ENCODE measurements around the gene TEX11. TPM values are rescaled to one million over a fixed set of nuclear protein-coding genes. Genes with fewer than 3 reads are reported as not detected.
"Not testable (repeated sequence)": the region's sequence is repeated elsewhere in the genome, so short reads cannot be mapped to it uniquely, and the experiment has no call there.

Gene TEX11
- total RNA-seq, 3 donors from 2014 or later, result not detected

DNA sequence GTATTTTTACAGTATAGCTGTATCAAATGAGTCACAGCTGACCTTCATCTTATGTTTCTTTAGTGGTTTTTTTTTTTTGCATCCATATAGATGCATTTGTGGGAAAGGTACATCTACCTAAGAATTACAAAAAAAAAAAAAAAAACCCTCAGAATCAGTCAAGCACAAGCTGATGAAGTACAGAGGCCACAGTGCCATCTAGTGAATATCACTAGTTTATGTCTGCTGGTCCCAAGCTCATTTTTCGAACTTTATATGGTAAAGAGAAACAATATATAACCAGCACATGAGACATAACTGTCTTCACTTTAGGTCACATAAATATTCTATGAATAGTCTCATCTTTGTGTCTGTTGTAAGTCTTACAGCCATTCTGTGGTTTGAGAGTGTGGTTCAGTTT lies 243.8 kb downstream of the TEX11 start:
- TF ChIP-seq POLR2A (IDR thresholded peaks at IDR 0.05) (no peak), POLR2AphosphoS5 (IDR thresholded peaks at IDR 0.05) (no peak)
- TF ChIP-seq, protein P1, sequence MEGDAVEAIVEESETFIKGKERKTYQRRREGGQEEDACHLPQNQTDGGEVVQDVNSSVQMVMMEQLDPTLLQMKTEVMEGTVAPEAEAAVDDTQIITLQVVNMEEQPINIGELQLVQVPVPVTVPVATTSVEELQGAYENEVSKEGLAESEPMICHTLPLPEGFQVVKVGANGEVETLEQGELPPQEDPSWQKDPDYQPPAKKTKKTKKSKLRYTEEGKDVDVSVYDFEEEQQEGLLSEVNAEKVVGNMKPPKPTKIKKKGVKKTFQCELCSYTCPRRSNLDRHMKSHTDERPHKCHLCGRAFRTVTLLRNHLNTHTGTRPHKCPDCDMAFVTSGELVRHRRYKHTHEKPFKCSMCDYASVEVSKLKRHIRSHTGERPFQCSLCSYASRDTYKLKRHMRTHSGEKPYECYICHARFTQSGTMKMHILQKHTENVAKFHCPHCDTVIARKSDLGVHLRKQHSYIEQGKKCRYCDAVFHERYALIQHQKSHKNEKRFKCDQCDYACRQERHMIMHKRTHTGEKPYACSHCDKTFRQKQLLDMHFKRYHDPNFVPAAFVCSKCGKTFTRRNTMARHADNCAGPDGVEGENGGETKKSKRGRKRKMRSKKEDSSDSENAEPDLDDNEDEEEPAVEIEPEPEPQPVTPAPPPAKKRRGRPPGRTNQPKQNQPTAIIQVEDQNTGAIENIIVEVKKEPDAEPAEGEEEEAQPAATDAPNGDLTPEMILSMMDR (IDR thresholded peaks at IDR 0.05), result no peak

DNA sequence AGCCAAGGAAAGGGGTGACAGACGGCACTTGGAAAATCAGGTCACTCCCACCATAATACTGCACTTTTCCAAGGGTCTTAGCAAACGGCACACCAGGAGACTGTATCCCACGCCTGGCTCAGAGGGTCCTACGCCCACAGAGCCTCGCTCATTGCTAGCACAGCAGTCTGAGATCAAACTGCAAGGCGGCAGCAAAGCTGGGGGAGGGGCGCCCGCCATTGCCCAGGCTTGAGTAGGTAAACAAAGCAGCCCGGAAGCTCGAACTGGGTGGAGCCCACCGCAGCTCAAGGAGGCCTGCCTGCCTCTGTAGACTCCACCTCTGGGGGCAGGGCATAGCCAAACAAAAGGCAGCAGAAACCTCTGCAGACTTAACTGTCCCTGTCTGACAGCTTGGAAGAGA lies 247.4 kb downstream of the TEX11 start:
- DNase-seq (ENCODE audit: low spot score in 2 of 2); H3K27ac ChIP-seq; H3K36me3 ChIP-seq; intact Hi-C loops (cut with DNase I; ENCODE audit: low total_unique reads); H3K4me3 ChIP-seq; H3K4me1 ChIP-seq; H3K9me3 ChIP-seq: not testable (repeated sequence)
- peaks cover 0 to 16% of the 10 kb centered on the region in 2 donors for H3K27me3 ChIP-seq

More for the DNA sequence above, 243.8 kb downstream of the TEX11 start:
- no peaks in the 10 kb centered on the region for H3K36me3 ChIP-seq
- intact Hi-C loops (cut with DNase I; ENCODE audit: low total_unique reads), result no loop called here
- no peak for DNase-seq (ENCODE audit: low spot score in 2 of 2)
- peaks cover 0 to 28% of the 10 kb centered on the region in 2 donors for H3K27me3 ChIP-seq
- no peaks in the 10 kb centered on the region for H3K9me3 ChIP-seq
- no peaks in the 10 kb centered on the region for H3K4me1 ChIP-seq
- H3K27ac ChIP-seq, result no peak overlapping the region
- H3K4me3 ChIP-seq, result no peak overlapping the region

DNA sequence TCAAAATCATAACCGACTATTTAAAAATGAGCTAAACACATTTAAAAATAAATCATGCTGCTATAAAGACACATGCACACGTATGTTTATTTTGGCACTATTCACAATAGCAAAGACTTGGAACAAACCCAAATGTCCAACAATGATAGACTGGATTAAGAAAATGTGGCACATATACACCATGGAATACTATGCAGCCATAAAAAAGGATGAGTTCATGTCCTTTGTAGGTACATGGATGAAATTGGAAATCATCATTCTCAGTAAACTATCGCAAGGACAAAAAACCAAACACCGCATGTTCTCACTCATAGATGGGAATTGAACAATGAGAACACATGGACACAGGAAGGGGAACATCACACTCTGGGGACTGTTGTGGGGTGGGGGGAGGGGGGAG lies 251.0 kb downstream of the TEX11 start:
- H3K27ac ChIP-seq; H3K4me3 ChIP-seq; H3K9me3 ChIP-seq; H3K36me3 ChIP-seq; DNase-seq (ENCODE audit: low spot score in 2 of 2); H3K4me1 ChIP-seq; intact Hi-C loops (cut with DNase I; ENCODE audit: low total_unique reads): not testable (repeated sequence)
- peaks cover 0 to 15% of the 10 kb centered on the region in 2 donors for H3K27me3 ChIP-seq

DNA sequence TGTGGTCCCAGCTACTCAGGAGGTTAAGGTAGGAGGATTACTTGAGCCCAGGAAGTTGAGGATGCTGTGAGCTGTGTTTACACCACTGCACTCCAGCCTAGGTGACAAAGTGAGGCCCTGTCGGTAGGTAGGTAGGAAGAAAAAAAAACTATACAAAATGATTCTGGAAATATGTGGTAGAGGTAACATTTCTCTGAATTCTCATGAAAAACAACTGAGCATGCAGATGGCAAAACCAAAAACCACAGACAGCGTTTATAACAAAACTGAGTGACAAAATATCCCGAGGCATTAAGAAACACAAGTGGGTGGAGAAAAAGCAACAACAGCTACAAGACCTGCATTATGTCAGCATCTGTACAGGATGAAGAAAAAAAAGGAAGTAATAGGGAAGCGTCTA lies 252.2 kb downstream of the TEX11 start:
- no peaks in the 10 kb centered on the region for H3K9me3 ChIP-seq
- no peak for TF ChIP-seq POLR2A (IDR thresholded peaks at IDR 0.05)
- no peak for TF ChIP-seq POLR2AphosphoS5 (IDR thresholded peaks at IDR 0.05)
- TF ChIP-seq, protein P1 (IDR thresholded peaks at IDR 0.05), result no peak
- intact Hi-C loops (cut with DNase I; ENCODE audit: low total_unique reads), result no loop called here
- H3K36me3 ChIP-seq, result no peaks in the 10 kb centered on the region
- no peaks in the 10 kb centered on the region for H3K4me1 ChIP-seq
- H3K4me3 ChIP-seq, result no peak overlapping the region
- DNase-seq (ENCODE audit: low spot score in 2 of 2), result no peak
- H3K27ac ChIP-seq, result no peak overlapping the region
- H3K27me3 ChIP-seq, result peaks cover 0 to 18% of the 10 kb centered on the region in 2 donors

DNA sequence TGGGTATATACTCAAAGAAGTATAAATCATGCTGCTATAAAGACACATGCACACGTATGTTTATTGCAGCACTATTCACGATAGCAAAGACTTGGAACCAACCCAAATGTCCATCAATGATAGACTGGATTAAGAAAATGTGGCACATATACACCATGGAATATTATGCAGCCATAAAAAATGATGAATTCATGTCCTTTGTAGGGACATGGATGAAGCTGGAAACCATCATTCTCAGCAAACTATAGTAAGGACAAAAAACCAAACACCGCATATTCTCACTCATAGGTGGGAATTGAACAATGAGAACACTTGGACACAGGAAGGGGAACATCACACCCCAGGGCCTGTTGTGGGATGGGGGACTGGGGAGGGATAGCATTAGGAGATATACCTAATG lies 260.6 kb downstream of the TEX11 start:
- H3K4me3 ChIP-seq; DNase-seq (ENCODE audit: low spot score in 2 of 2); H3K4me1 ChIP-seq; H3K27ac ChIP-seq; H3K36me3 ChIP-seq; intact Hi-C loops (cut with DNase I; ENCODE audit: low total_unique reads): not testable (repeated sequence)
- peaks cover 0 to 15% of the 10 kb centered on the region in 2 donors for H3K27me3 ChIP-seq
- peaks cover 5 to 25% of the 10 kb centered on the region in 2 donors for H3K9me3 ChIP-seq

DNA sequence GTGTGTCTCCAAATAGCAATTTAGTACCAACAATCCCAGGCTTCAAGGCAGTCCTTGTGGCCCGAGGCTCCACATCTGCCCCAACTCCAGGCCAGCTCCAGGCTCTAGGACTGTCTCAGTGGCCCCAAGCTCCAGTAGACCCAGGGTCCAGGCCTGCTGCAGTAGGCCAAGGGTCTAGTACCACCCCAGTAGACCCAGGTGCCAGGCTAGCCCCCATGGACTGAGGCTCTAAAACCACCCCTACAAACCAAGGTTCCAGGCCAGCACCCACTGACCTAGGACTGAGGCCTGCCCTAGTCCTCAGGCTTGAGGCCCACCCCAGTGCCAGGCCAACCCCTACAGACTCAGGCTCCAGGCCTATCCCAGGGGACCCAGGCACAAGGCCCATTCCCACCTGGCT lies 272.3 kb downstream of the TEX11 start:
- no peak for DNase-seq (ENCODE audit: low spot score in 2 of 2)
- TF ChIP-seq, protein P1 (IDR thresholded peaks at IDR 0.05), result no peak
- TF ChIP-seq POLR2A (IDR thresholded peaks at IDR 0.05) (no peak), POLR2AphosphoS5 (IDR thresholded peaks at IDR 0.05) (no peak)
- H3K27ac ChIP-seq, result no peak overlapping the region
- intact Hi-C loops (cut with DNase I; ENCODE audit: low total_unique reads), result no loop called here
- H3K27me3 ChIP-seq, result peaks cover 0 to 11% of the 10 kb centered on the region in 2 donors
- no peaks in the 10 kb centered on the region for H3K4me1 ChIP-seq
- H3K36me3 ChIP-seq, result no peaks in the 10 kb centered on the region
- no peaks in the 10 kb centered on the region for H3K9me3 ChIP-seq
- H3K4me3 ChIP-seq, result no peak overlapping the region

DNA sequence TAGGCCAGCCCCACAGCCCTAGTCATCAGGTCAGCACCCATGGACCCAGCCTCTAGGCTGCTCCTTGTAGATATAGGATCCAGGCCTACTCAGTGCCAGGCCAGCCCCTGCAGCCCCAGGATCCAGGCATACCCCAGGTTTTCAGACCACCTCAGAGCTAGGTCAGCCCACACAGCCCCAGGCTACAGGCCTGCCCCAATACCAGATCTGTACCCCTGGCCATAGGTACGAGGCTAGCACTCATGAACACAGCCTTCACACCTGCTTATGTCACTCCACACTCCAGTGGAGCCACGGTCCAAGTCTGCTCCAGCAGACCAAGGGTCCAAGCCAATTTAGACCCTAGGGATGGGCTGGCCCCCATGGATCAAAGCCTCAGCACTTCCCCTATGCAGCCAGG lies 272.8 kb downstream of the TEX11 start:
- intact Hi-C loops (cut with DNase I; ENCODE audit: low total_unique reads), result no loop called here
- Histone ChIP-seq H3K4me3 (no peak overlapping the region), H3K27ac (no peak overlapping the region), H3K9me3 (no peaks in the 10 kb centered on the region), H3K4me1 (no peaks in the 10 kb centered on the region), H3K27me3 (peaks cover 0 to 15% of the 10 kb centered on the region in 2 donors), H3K36me3 (no peaks in the 10 kb centered on the region)
- no peak for DNase-seq (ENCODE audit: low spot score in 2 of 2)
- TF ChIP-seq POLR2A (IDR thresholded peaks at IDR 0.05), result no peak
- TF ChIP-seq POLR2AphosphoS5 (IDR thresholded peaks at IDR 0.05), result no peak
- TF ChIP-seq, protein P1 (IDR thresholded peaks at IDR 0.05), result no peak
